SK-N-SH treated with all-trans-retinoic acid at 6 μM for 48 hours (cell line): ENCODE data around the gene HS1BP3.

Experiments
- ATAC-seq: fragments of 200-7000 bp; cut with Tn5 transposase; 3 replicates; pipeline ENCODE4 v1.9.1; 2020; ENCODE audit warnings: mild to moderate bottlenecking, moderate library complexity
- ARNTL ChIP-seq: fragments of 450-650 bp; formaldehyde crosslinking; IDR thresholded peaks from 2 replicates; pipeline ENCODE4 v1.5.0; 2020; ENCODE audit warnings: low read depth, mild to moderate bottlenecking, moderate library complexity, borderline replicate concordance
- BACH2 ChIP-seq: fragments of 250-450 bp; sonication (Bioruptor Pico); IDR thresholded peaks from 2 replicates; pipeline ENCODE4 v1.9.0; 2021; ENCODE audit warnings: mild to moderate bottlenecking, borderline replicate concordance
- CREB5 ChIP-seq: fragments of 250-450 bp; sonication (Bioruptor Pico); IDR thresholded peaks from 2 replicates; pipeline ENCODE4 v1.5.1; 2020; ENCODE audit warnings: low read depth, mild to moderate bottlenecking, moderate library complexity
- CSDC2 ChIP-seq: fragments of 250-450 bp; sonication (Bioruptor Pico); IDR thresholded peaks from 2 replicates; pipeline ENCODE4 v1.5.0; 2020; ENCODE audit warnings: mild to moderate bottlenecking, moderate library complexity
- CSRNP3 ChIP-seq: fragments of 250-450 bp; sonication (Bioruptor Pico); IDR thresholded peaks from 2 replicates; pipeline ENCODE4 v1.5.1; 2021; ENCODE audit warnings: mild to moderate bottlenecking, moderate library complexity
- ESRRG ChIP-seq: fragments of 250-450 bp; sonication (Bioruptor Pico); IDR thresholded peaks from 2 replicates; pipeline ENCODE4 v1.6.1; 2021; ENCODE audit warnings: mild to moderate bottlenecking
- GLIS3 ChIP-seq: fragments of 250-450 bp; sonication (Bioruptor Pico); IDR thresholded peaks from 2 replicates; pipeline ENCODE4 v1.5.0; 2020; ENCODE audit warnings: mild to moderate bottlenecking, moderate library complexity
- ISL1 ChIP-seq: fragments of 250-450 bp; sonication (Bioruptor Pico); IDR thresholded peaks from 2 replicates; pipeline ENCODE4 v2.1.2; 2022; ENCODE audit warnings: mild to moderate bottlenecking, moderate library complexity
- OSR1 ChIP-seq: fragments of 250-450 bp; sonication (Bioruptor Pico); IDR thresholded peaks from 2 replicates; pipeline ENCODE4 v1.8.0; 2022; ENCODE audit warnings: moderate library complexity, mild to moderate bottlenecking, inconsistent platforms
- PPARA ChIP-seq: fragments of 250-450 bp; sonication (Bioruptor Pico); IDR thresholded peaks from 2 replicates; pipeline ENCODE4 v1.5.0; 2020; ENCODE audit warnings: mild to moderate bottlenecking, borderline replicate concordance
- RARB ChIP-seq: fragments of 250-450 bp; sonication (Bioruptor Pico); IDR thresholded peaks from 2 replicates; pipeline ENCODE4 v1.8.0; 2021; ENCODE audit warnings: mild to moderate bottlenecking, moderate library complexity
- TCF4 ChIP-seq: fragments of 250-450 bp; sonication (Bioruptor Pico); IDR thresholded peaks from 2 replicates; pipeline ENCODE4 v1.8.0; 2021; ENCODE audit warnings: mild to moderate bottlenecking, moderate library complexity, borderline replicate concordance
- TOX ChIP-seq: fragments of 250-450 bp; sonication (Bioruptor Pico); IDR thresholded peaks from 2 replicates; pipeline ENCODE4 v1.8.0; 2021; ENCODE audit warnings: mild to moderate bottlenecking, moderate library complexity, borderline replicate concordance
- ZC3H10 ChIP-seq: fragments of 250-450 bp; sonication (Bioruptor Pico); IDR thresholded peaks from 2 replicates; pipeline ENCODE4 v1.5.1; 2021; ENCODE audit warnings: mild to moderate bottlenecking, moderate library complexity
- ZFP3 ChIP-seq: fragments of 250-450 bp; sonication (Bioruptor Pico); IDR thresholded peaks from 2 replicates; pipeline ENCODE4 v1.5.0; 2020; ENCODE audit warnings: mild to moderate bottlenecking, moderate library complexity
- ZFP30 ChIP-seq: fragments of 450-650 bp; formaldehyde crosslinking; IDR thresholded peaks from 2 replicates; pipeline ENCODE4 v1.5.0; 2022; ENCODE audit warnings: mild to moderate bottlenecking, moderate library complexity
- ZNF565 ChIP-seq: fragments of 450-650 bp; formaldehyde crosslinking; conservative IDR thresholded peaks from 2 replicates; pipeline ENCODE4 v1.5.0; 2020; ENCODE audit warnings: low read depth, mild to moderate bottlenecking, moderate library complexity
- ZNF70 ChIP-seq: fragments of 450-650 bp; formaldehyde crosslinking; IDR thresholded peaks from 2 replicates; pipeline ENCODE4 v1.5.0; 2020; ENCODE audit warnings: mild to moderate bottlenecking, moderate library complexity
- ZNF8 ChIP-seq: fragments of 450-650 bp; formaldehyde crosslinking; IDR thresholded peaks from 2 replicates; pipeline ENCODE4 v1.5.0; 2020; ENCODE audit warnings: mild to moderate bottlenecking, moderate library complexity

HS1BP3 gene

GRCh38 chr2:20567926-20568179 lies 83.0 kb downstream of the HS1BP3 start:
- no peak for TF ChIP-seq ZNF70 (CRISPR knock-in tag)
- TF ChIP-seq TCF4: no peak
- no peak for TF ChIP-seq GLIS3 (CRISPR knock-in tag)
- TF ChIP-seq ISL1 (CRISPR knock-in tag): no peak
- no peak for TF ChIP-seq CSDC2
- no peak for TF ChIP-seq TOX (CRISPR knock-in tag)
- no peak for TF ChIP-seq BACH2 (CRISPR knock-in tag)
- TF ChIP-seq ZNF8 (CRISPR knock-in tag): no peak
- no peak for TF ChIP-seq CSRNP3 (CRISPR knock-in tag)
- no peak for TF ChIP-seq ARNTL
- no peak for TF ChIP-seq ZNF565 (CRISPR knock-in tag)
- no peak for TF ChIP-seq PPARA (CRISPR knock-in tag)
- no peak for TF ChIP-seq ESRRG (CRISPR knock-in tag)
- no peak for TF ChIP-seq CREB5 (CRISPR knock-in tag)
- no peak for TF ChIP-seq OSR1 (CRISPR knock-in tag)
- TF ChIP-seq RARB (CRISPR knock-in tag): no peak
- TF ChIP-seq ZFP30 (CRISPR knock-in tag): no peak
- no peak for TF ChIP-seq ZC3H10 (CRISPR knock-in tag)
- TF ChIP-seq ZFP3 (CRISPR knock-in tag): no peak
- no peak for ATAC-seq
